Mucosa of descending colon (tissue), 3 donors: Measurements from ENCODE around the gene MYL4. TPM values are rescaled to one million over a fixed set of nuclear protein-coding genes. Genes with fewer than 3 reads are reported as not detected.
"Not testable (repeated sequence)": the region's sequence is repeated elsewhere in the genome, so short reads cannot be mapped to it uniquely, and the experiment has no call there.

Experiments
- ATAC-seq: fragments of 200-7000 bp; cut with Tn5 transposase; one replicate; pipeline ENCODE4 v1.9.1; 2020; ENCODE audit warnings: mild to moderate bottlenecking, moderate library complexity
- DNase-seq, 3 donors: peaks; one replicate each; pipeline ENCODE4 v3.0.0-alpha.2; 2020
- H3K36me3 ChIP-seq: fragments of 200-600 bp; one replicate; pipeline ENCODE4 v1.8.0; 2021; ENCODE audit warnings: low read depth, mild to moderate bottlenecking
- H3K4me1 ChIP-seq: fragments of 200-600 bp; one replicate; pipeline ENCODE4 v1.8.0; 2021; ENCODE audit warnings: low read depth, mild to moderate bottlenecking
- H3K4me3 ChIP-seq: fragments of 200-600 bp; one replicate; pipeline ENCODE4 v1.8.0; 2021; ENCODE audit warnings: mild to moderate bottlenecking
- H3K9me3 ChIP-seq: fragments of 200-600 bp; one replicate; pipeline ENCODE4 v1.8.0; 2021; ENCODE audit warnings: mild to moderate bottlenecking
- intact Hi-C, 2 donors: fragments of 100-400 bp; cut with DNase I in 1 of 2; cut with micrococcal nuclease in 1 of 2; formaldehyde crosslinking; loops; one replicate each; pipeline versions ENCODE4 v1.11.0 to v1.11.1; 2022; cut with DNase I, micrococcal nuclease
- total RNA-seq, 3 donors: library from RNA; stranded (reverse); fragmentation: NEBNext Ultra II Directional in 2 of 3; extraction: Animal tissue kit (Norgen Biotek cat#: 25700) in 2 of 3; gene quantifications; one replicate each; pipeline versions ENCODE4 v1.2.1 to v1.2.4, GENCODE V29; 2021 to 2023
- TF ChIP-seq, protein P1 (sequence below): fragments of 200-600 bp; IDR thresholded peaks from one replicate; pipeline ENCODE4 v1.8.0; 2022; ENCODE audit warnings: antibody characterized with exemption, mild to moderate bottlenecking
- donor health status: DM: no; HTN: no; CAD: no; lungs with moderate emphysema.
- donor health status: DM: no; HTN: no; CAD: no.
- donor health status: DM: no; HTN: yes; CAD: no.

The MYL4 gene
- total RNA-seq, 3 donors from 2014 or later, result 0.49 to 1.4 TPM; not detected in 1

DNA sequence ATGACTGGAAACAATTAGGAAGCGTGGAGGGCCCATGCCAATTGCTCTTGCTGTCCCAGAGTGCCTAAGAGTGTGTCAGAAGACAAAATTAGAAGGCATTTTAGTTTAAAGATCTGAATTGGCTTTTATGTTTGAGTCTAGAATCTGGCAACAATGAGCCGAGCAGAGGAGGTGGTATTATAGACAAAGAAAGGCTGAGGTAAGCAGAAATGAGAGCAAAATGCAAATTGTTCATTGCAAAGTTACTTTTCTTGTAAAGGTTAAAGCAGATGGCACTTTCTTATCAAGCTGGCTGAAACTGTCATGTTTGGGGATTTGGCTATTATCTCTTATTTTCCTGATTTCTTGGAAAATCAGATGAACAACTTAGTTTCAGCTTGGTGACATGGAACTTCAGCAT, 3.3 kb downstream of the MYL4 start:
- Histone ChIP-seq H3K36me3 (no peaks in the 10 kb centered on the region), H3K4me3 (no peak overlapping the region), H3K9me3 (no peaks in the 10 kb centered on the region), H3K4me1 (no peaks in the 10 kb centered on the region)
- intact Hi-C loops, result no loop called here
- no peak for DNase-seq
- TF ChIP-seq, protein P1, sequence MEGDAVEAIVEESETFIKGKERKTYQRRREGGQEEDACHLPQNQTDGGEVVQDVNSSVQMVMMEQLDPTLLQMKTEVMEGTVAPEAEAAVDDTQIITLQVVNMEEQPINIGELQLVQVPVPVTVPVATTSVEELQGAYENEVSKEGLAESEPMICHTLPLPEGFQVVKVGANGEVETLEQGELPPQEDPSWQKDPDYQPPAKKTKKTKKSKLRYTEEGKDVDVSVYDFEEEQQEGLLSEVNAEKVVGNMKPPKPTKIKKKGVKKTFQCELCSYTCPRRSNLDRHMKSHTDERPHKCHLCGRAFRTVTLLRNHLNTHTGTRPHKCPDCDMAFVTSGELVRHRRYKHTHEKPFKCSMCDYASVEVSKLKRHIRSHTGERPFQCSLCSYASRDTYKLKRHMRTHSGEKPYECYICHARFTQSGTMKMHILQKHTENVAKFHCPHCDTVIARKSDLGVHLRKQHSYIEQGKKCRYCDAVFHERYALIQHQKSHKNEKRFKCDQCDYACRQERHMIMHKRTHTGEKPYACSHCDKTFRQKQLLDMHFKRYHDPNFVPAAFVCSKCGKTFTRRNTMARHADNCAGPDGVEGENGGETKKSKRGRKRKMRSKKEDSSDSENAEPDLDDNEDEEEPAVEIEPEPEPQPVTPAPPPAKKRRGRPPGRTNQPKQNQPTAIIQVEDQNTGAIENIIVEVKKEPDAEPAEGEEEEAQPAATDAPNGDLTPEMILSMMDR, result no peak
- no peak for ATAC-seq

DNA sequence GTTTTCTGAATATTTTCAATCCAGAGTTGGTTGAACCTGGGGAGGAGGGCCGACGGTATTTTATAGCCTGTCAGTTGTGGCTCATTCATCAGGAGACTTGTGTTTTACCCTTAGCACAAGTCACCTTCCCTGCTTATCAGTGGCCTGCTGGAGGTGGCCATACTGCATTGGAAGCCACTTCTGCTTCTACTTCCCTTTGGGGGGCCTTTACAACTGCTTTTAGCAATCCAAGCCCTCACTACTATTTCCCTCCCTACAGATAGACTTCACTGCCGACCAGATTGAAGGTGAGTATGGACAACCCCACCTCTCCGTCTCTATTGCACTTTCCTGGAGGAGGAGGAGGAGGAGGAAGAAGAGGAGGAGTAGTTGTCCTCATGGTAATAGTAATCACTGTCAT, 4.4 kb downstream of the MYL4 start:
- no peak for DNase-seq
- intact Hi-C loops, result no loop called here
- no peak for ATAC-seq
- Histone ChIP-seq H3K4me1 (no peaks in the 10 kb centered on the region), H3K4me3 (no peak overlapping the region), H3K36me3 (no peaks in the 10 kb centered on the region), H3K9me3 (no peaks in the 10 kb centered on the region)
- TF ChIP-seq, protein P1, result no peak

DNA sequence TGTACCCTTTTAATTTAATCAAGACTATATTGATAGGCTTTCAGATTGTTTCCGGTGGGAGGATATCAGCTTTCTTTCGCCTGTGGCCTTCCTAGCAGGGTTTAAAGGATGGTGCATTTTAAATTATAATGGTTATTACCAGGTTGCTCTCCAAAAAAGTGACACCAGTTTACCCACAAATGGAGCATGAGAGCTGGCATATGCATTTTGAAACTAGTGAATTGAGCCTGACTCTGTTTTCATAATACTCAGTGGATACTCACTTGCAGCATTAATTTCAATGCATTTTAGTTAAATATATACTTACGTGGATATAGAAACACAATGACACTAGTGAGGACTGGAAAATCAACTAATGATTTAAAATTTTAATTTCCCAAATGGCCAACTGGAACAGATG, 5.8 kb downstream of the MYL4 start:
- intact Hi-C loops, result no loop called here
- ATAC-seq, result no peak
- no peak for DNase-seq
- TF ChIP-seq, protein P1, result no peak
- Histone ChIP-seq H3K36me3 (no peaks in the 10 kb centered on the region), H3K9me3 (no peaks in the 10 kb centered on the region), H3K4me1 (no peaks in the 10 kb centered on the region), H3K4me3 (no peak overlapping the region)

DNA sequence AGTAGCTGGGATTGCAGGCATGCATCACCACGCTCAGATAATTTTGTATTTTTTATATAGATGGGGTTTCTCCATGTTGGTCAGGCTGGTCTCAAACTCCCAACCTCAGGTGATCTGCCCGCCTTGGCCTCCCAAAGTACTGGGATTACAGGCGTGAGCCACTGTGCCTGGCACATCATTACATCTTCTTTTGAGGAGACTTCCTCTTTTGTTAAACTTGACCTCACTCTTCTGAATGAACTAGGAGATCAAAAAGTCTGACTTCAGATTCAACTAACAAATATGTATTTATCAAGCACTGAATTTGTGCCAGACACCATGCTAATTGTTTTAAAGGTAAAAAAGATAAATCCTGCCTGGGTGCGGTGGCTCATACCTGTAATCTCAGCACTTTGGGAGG, 7.7 kb downstream of the MYL4 start:
- H3K9me3 ChIP-seq, DNase-seq, H3K36me3 ChIP-seq, intact Hi-C loops, H3K4me3 ChIP-seq, H3K4me1 ChIP-seq, ATAC-seq: not testable (repeated sequence)

DNA sequence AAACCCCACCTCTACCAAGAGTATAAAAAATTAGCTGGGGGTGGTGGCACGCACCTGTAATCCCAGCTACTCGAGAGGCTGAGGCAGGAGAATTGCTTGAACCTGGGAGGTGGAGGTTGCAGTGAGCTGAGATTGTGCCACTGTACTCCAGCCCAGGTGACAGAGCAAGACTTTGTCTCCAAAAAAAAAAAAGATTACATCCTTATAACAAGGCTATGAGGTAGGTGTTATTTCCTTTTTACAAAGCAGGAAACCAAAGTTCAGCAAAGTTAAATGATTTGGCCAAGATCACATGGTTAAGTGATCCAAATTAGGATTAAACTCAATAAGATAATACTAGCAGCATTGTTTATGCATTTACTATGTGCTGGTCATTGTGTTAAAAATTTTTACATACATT, 8.1 kb downstream of the MYL4 start:
- H3K36me3 ChIP-seq, intact Hi-C loops, H3K4me1 ChIP-seq, H3K4me3 ChIP-seq, DNase-seq, H3K9me3 ChIP-seq: not testable (repeated sequence)
- ATAC-seq, result peak; percentile 49

GRCh38 chr17:47218896-47219430, 9.8 kb downstream of the MYL4 start:
- H3K4me3 ChIP-seq, result no peak overlapping the region
- ATAC-seq (no peak), DNase-seq (no peak)
- no peaks in the 10 kb centered on the region for H3K9me3 ChIP-seq
- intact Hi-C loops, result no loop called here
- TF ChIP-seq, protein P1, result no peak
- no peaks in the 10 kb centered on the region for H3K36me3 ChIP-seq
- no peaks in the 10 kb centered on the region for H3K4me1 ChIP-seq
